Measurements from ENCODE around the gene ZNF892.
A peak's percentile ranks its signal among the peaks of the same experiment; 100 is the strongest.
"Not testable (repeated sequence)": the region's sequence is repeated elsewhere in the genome, so short reads cannot be mapped to it uniquely, and the experiment has no call there.

ZNF892 gene

DNA sequence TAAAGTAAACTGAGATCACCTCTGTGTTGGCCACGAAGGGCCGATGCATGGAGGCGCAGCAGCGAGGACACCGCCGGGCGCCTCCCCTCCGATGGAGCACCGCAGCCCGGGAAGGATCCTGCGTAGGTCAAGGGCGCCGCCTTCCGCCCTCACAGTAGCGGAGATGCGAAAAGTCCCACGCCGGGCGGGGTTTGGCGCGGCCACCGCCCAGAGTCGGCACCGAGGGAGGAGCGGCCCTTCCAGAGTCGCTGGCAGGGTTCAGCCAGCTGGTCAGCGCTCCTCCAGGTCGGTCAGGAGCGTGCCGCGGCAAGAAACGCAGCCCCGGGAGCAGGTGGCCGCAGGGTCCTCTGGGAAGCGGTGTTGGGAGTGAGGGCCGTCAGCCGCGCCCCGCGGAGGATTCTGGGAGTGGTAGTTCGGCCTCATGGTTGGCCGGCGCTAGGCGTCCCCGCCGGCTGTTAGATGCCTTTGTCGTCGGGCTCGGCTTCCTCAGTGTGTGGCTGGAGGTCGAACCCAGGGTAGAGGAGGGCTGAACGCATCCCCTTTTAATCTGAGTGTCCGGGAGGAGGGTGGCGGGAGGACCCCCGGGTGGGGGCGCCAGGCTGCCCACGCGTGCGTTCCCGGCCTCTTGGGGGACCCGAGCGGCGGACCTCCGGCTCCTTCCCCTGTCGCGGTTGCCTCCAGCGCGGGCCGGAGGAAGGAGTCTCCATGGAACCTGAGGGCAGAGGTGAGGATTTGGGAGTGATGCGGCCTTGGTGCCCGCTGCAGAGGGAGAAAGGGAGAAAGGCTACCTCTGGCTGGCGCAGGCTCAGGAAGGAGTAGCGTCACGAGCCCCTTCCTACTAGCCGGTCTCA lies at the start of gene ZNF892:
TSS of gene ZNF892 (plus strand) at position 411 of the 851 bp plus-strand sequence. CDS start at position 706, 295 bp downstream.
- in situ Hi-C loops (cut with MboI; ENCODE audit: low pct_unique_long_range_greater_than_20kb, low sequenced_read_pairs): no loop called here
- DNase-seq: peak; percentile 92

DNA sequence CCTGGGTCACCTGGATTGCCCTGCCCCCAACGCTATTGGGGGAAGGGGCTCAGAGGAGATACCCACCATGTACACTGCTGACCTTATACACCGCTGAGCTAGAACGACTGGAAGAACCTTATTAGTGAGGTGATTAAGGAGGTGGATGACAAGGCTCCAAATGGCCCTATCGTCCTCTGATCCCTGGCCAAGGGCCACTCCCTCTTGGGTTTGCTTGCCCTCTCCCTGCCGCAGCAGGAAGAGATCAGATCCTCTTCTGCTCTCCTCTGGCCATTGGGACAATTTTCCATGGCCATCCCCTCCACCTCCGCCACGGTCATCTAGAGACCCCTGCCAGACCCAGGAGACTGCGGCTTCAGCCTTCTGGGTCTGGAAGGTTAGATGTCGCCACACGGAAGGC lies 48.9 kb upstream of the ZNF892 start:
- no peak for DNase-seq
- in situ Hi-C loops (cut with MboI; ENCODE audit: low pct_unique_long_range_greater_than_20kb, low sequenced_read_pairs): no loop called here

DNA sequence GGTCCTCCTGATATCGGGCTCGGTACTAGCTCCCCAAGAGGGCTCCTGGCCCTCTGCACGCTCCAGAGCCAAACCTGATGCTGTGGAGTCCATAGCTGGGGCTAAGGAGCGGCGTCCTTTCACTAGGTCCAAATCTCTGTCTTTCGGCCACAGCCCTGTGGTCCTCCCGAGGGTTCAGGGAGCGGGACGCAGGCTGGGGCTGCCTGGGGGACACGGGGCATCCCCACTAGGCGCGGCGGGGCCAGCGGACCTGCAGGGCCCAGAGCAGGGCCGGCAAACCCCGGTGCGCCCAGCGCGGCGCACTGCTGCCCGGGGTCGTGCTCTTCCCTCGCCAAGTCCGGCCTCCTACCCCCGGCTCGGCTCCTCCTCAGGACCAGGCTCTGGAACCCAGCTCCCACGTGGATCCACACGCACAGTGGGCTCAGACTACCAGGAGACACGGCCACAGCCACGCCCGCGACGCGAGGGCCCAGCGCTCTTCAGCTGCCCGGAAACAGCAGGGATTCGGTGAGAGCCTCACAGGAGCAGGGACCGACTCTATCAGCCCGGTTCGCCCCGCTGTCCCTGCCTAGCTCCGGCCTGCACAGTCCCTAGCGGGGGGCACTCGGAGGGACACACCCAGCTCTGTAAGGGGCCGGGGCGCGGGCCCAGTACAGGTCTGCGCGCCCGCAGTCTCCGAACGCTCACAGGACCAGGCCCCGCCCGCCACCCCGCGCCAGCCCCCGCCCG lies 48.3 kb upstream of the ZNF892 start:
- peak; percentile 14 for DNase-seq
- in situ Hi-C loops (cut with MboI; ENCODE audit: low pct_unique_long_range_greater_than_20kb, low sequenced_read_pairs): no loop called here

- DNase-seq: peak; percentile 44
- in situ Hi-C loops (cut with MboI; ENCODE audit: low pct_unique_long_range_greater_than_20kb, low sequenced_read_pairs): no loop called here
These were observed 47.5 kb upstream of the ZNF892 start, which contains the start of gene ZNF514 for GRCh38 chr2:95159690-95160449. Gene ZNF514, minus strand, starts transcription at chr2:95159848. Its CDS starts 6,595 bp downstream, at chr2:95153253.

DNA sequence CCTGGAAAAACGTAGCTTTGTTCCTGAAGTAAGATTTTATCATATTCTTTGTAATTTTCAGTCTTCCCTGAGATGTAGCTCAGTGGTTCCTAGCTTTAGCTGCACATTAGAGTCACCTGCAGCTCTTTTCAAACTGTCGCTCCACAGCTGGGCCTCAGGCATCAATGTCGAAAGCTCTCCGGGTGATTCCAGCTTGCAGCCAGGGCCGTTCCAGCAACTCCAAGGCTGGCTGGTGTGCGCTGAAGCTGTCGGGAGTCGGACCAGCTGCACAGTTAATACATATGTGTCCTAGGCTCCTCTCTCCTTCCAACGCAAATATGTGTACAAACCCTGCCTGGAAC lies 42.3 kb upstream of the ZNF892 start:
- in situ Hi-C loops (cut with MboI; ENCODE audit: low pct_unique_long_range_greater_than_20kb, low sequenced_read_pairs): no loop called here
- DNase-seq: no peak

- in situ Hi-C loops (cut with MboI; ENCODE audit: low pct_unique_long_range_greater_than_20kb, low sequenced_read_pairs): no loop called here
- peak; percentile 96 for DNase-seq
These were observed 41.8 kb upstream of the ZNF892 start, which contains the start of gene ZNF2 for GRCh38 chr2:95165371-95166064. Gene ZNF2, plus strand, starts transcription at chr2:95165809. Its CDS starts 10,418 bp downstream, at chr2:95176227.

DNA sequence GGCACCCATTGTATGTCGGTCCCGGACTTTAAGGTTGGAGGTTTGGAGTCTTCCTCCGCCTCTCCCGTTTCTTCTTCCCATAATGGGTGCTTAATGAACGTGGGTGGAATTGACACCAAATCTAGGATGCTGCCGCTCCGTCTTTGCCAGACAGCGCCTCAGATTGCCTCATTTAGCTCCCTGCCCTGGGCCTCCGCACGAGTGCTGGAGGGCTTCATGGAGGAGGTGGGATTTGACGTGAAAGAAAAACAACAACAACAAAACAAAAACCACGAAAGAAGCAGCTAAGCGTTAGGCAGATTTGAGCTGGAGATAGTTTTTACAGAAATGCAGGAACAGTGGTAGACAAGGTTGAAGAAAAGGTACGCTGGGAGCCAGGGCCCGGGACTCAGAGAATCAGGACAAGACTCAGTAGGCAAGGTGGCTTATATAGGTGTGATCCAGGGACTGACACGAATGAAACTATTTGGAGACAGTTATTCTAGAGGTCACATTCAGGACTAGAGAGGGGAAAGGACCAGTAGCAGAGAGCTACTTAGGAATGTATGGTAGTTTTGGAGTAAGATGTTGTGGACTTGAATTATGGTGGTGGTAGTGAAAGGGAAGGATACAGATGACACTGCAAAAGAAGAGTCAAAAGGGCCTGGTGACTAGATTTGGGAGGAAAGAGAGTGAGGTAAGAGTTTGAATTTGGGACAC lies 41.1 kb upstream of the ZNF892 start:
- no peak for DNase-seq
- in situ Hi-C loops (cut with MboI; ENCODE audit: low pct_unique_long_range_greater_than_20kb, low sequenced_read_pairs): no loop called here

GRCh38 chr2:95171902-95172301 lies 35.4 kb upstream of the ZNF892 start:
- in situ Hi-C loops (cut with MboI; ENCODE audit: low pct_unique_long_range_greater_than_20kb, low sequenced_read_pairs): no loop called here
- DNase-seq: no peak

- no peak for DNase-seq
- in situ Hi-C loops (cut with MboI; ENCODE audit: low pct_unique_long_range_greater_than_20kb, low sequenced_read_pairs): no loop called here
These were observed 33.2 kb upstream of the ZNF892 start for GRCh38 chr2:95174031-95174542.

DNA sequence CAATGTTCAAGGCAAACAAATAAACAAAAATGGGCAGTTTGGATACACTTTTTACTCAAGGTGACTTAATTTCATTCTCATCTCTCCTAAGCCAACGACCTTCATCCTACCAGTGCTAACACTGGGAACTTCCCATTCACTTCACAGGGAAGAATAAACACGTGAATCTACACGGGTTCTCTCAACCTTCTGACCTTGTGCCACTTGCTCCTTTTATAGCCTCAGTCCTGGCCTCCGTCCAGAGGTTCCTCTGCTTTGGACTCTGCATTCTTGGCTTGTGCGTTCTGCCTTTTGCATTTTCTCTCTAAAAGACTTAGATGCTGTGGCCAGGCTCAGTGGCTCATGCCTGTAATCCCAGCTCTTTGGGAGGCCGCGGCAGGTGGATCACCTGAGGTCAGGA lies 27.9 kb upstream of the ZNF892 start:
- DNase-seq: no peak
- in situ Hi-C loops (cut with MboI; ENCODE audit: low pct_unique_long_range_greater_than_20kb, low sequenced_read_pairs): no loop called here

DNA sequence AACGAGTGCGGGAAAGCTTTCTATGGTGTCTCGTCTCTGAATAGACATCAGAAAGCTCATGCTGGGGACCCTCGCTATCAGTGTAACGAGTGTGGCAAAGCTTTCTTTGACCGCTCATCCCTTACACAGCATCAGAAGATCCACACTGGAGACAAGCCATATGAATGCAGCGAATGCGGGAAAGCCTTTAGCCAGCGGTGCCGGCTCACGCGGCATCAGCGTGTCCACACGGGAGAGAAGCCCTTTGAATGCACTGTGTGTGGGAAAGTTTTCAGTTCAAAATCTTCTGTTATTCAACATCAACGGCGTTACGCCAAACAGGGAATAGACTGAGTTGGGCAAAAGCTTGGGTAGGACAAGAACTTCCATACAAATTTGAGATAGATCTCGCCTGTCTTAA lies 25.5 kb upstream of the ZNF892 start:
- no peak for DNase-seq

GRCh38 chr2:95185197-95185596 lies 22.1 kb upstream of the ZNF892 start:
- in situ Hi-C loops (cut with MboI; ENCODE audit: low pct_unique_long_range_greater_than_20kb, low sequenced_read_pairs): no loop called here
- no peak for DNase-seq

More for the DNA sequence above, 25.5 kb upstream of the ZNF892 start:
- in situ Hi-C loops (cut with MboI; ENCODE audit: low pct_unique_long_range_greater_than_20kb, low sequenced_read_pairs): no loop called here

GRCh38 chr2:95185973-95186372 lies 21.3 kb upstream of the ZNF892 start:
- in situ Hi-C loops (cut with MboI; ENCODE audit: low pct_unique_long_range_greater_than_20kb, low sequenced_read_pairs): no loop called here

DNA sequence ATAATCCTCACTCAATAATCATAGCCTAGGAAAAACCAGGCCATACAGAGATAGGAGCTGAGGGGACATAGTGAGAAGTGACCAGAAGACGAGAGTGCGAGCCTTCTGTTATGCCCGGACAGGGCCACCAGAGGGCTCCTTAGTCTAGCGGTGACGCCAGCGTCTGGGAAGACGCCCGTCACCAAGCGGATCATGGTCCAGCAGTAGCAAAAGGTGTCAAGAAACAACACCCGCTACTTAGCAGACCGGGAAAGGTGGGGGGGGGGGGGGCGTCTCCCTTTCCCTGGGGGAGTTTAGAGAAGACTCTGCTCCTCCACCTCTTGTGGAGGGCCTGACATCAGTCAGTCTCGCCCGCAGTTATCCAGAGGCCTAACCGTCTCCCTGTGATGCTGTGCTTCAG lies 14.4 kb upstream of the ZNF892 start:
- in situ Hi-C loops (cut with MboI; ENCODE audit: low pct_unique_long_range_greater_than_20kb, low sequenced_read_pairs); DNase-seq: not testable (repeated sequence)

More at GRCh38 chr2:95185973-95186372, 21.3 kb upstream of the ZNF892 start:
- no peak for DNase-seq

DNA sequence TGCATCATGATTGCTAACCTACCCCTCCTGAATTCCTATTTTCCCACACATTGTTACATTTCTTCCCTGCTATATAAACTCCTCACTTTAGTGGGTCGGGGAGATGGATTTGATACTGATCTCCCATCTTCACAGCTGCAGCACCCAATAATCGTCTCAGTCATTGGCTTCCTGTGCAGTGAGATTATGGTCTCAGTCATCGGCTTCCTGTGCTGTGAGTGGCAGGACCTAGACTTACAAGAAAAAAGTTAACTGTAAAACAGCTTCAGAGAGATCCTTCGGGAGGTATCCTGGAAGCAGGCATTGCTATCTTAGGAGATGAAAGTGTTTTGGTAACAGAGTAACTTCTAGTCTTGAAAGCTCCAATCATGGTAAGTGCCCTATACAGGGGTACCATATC lies 3.4 kb upstream of the ZNF892 start:
- in situ Hi-C loops (cut with MboI; ENCODE audit: low pct_unique_long_range_greater_than_20kb, low sequenced_read_pairs): no loop called here
- DNase-seq: no peak

DNA sequence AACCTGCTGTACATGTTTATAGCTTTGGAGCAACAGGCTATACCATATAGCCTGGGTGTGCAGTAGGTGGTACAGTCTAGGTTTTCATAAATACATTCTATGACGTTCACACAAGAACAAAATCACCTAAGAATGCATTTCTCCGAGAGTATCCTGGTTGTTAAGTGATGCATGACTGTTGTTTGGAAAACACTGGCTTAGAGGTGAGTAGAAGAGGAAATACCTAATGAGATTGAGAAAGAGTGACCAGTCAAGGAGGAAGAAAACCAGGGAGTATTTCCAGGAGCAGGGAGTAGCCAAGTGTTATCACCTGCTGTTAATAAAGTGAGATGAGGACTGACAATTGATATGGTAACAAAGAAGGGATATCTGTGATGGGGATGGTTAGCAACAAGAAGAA lies 2.9 kb upstream of the ZNF892 start:
- in situ Hi-C loops (cut with MboI; ENCODE audit: low pct_unique_long_range_greater_than_20kb, low sequenced_read_pairs): no loop called here
- DNase-seq: no peak

GRCh38 chr2:95206096-95206495 lies 1.2 kb upstream of the ZNF892 start:
- DNase-seq: no peak
- in situ Hi-C loops (cut with MboI; ENCODE audit: low pct_unique_long_range_greater_than_20kb, low sequenced_read_pairs): no loop called here

DNA sequence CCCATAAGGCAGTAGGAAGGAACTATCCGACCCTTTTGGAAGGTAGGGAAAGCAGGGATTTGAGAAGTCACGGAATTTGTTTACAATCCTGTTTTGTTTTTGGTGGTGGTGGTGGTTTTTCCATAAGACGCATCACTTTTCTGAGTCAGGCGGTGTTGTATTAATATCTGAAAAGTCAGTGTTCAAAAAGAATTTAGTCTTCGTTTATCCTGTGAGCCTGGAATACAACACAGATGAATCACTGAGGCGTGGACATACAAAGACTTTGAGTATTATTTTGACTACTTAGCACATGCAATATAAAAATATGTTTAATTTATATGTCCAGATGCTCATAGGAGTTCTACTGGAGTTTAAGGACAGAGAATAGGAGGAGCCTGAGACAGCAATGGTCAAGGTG lies 785 bp downstream of the ZNF892 start:
- DNase-seq: no peak
- in situ Hi-C loops (cut with MboI; ENCODE audit: low pct_unique_long_range_greater_than_20kb, low sequenced_read_pairs): no loop called here

Measured in KBM-7 (cell line).